Iris pigment epithelial cell (primary cell): ENCODE data around the gene ACTL6B.
A peak's percentile ranks its signal among the peaks of the same experiment; 100 is the strongest.
"Not testable (repeated sequence)": the region's sequence is repeated elsewhere in the genome, so short reads cannot be mapped to it uniquely, and the experiment has no call there.

ENCODE experiments used
- DNase-seq: peaks from one replicate; pipeline ENCODE4 v3.0.0-alpha.2; 2011; ENCODE audit warnings: low read depth

The ACTL6B gene

DNA sequence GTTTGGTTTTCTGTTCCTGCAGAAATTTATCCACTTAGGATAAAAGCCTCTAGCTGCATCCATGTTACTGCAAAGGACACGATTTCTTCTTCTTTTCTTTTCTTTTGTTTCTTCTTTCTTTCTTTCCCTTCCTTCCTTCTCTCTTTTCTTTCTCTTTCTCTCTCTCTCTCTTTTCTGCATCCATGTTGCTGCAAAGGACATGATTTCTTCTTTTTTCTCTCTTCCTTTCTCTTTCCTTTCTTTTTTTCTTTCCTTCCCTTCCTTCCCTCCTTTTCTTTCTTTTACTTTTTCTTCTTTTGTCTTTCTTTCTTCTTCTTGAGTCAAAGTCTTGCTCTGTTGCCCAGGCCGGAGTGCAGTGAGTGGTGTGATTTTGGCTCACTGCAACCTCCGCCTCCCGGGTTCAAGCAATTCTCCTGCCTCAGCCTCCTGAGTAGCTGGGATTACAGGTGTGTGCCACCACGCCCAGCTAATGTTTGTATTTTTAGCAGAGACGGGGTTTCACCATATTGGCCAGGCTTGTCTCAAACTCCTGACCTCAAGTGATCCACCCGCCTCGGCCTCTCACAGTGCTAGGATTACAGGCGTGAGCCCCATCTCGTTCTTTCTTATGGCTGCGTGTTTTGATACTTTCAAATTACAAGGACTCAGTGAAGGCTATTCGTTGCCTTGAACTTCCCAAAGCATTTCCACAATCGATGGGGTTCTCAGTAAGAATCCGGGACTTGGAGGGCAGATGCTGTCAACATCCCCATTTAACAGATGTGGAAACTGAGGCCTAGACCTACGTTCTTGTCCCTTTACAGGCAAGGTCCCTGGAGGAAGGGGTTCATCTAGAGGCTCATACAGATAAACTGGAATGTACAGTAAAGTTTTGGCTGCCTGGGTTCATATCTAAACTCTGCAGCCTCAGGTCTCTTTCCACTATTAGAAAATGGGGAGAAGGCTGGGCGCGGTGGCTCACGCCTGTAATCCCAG lies 15.4 kb upstream of the ACTL6B start:
- no peak for DNase-seq

DNA sequence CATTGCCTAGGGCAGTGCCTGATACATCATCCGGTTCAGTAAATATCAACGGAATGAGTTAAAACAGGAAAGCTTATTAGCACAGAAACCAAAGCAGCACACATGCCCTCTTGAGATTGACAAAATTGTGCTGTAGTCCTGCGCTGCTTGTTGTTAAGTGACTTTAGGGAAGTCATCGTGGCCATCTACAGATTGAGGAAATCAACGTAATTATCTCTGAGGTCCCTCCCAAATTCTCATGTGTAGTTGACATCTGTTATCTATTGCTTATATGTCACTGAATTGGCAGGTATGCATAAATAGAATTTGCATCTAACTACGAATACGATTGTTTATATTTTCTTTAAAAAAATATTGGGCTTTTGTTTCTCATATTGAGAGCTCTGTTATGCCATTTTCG lies 13.8 kb upstream of the ACTL6B start:
- no peak for DNase-seq

DNA sequence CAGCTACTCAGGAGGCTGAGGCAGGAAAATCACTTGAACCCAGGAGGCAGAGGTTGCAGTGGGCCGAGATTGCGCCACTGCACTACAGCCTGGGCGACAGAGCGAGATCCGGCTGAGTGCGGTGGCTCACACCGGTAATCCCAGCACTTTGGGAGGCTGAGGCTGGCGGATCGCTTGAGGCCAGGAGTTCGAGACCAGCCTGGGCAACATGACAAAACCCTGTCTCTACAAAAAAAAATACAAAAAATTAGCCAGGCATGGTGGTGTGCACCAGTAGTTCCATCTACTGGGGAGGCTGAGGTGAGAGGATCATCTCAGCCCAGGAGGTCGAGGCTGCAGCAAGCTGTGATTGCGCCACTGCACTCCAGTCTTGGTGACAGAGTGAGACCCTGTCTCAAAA lies 12.9 kb upstream of the ACTL6B start:
- not testable (repeated sequence) for DNase-seq

DNA sequence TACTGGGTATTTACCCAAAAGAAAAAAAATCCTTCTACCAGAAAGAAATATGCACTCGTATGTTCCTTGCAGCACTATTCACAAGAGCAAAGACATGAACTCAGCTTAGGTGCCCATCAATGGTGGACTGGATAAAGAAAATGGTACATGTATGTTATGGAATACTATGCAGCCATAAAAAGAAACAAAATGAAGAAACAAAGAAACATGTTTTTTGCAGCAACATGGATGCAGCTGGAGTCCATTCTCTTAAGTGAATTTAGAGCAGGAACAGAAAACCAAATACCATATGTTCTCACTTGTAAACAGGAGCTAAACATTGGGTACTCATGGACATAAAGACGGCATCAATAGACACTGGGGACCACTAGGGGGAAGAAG lies 11.8 kb upstream of the ACTL6B start:
- DNase-seq: no peak

DNA sequence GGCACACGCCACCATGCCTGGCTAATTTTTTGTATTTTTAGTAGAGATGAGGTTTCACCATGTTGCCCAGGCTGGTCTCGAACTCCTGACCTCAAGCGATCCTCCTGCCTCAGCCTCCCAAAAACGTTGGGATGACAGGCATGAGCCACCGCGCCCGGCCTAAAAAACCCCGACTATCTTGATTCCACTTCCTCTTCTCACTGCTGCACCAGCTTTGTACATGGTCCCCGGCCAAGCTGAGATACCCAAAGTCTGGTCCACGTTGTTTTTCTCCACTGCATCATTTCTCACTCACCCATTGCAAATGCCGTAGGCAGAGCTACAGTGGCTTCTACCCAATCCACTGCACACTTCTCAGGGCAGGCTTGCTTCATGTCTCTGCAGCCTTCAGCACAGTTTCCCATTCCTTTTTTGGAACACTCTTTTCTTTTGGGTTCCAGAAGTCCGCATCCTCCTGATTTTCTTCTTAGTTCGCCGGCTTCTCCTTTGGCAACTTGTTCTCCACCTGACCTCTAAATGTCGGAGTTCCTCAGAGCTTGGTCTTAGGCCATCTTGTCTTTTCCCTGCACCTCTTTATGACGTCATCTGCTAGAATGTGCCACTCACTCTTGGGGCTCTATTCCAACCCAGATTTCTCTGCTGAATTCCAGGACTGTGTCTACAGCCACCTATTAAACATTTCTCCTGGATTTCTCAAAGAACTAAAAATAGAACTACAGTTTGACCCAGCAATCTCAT lies 11.3 kb upstream of the ACTL6B start:
- DNase-seq: no peak

GRCh38 chr7:100665168-100665726 lies 9.0 kb upstream of the ACTL6B start:
- DNase-seq: no peak

DNA sequence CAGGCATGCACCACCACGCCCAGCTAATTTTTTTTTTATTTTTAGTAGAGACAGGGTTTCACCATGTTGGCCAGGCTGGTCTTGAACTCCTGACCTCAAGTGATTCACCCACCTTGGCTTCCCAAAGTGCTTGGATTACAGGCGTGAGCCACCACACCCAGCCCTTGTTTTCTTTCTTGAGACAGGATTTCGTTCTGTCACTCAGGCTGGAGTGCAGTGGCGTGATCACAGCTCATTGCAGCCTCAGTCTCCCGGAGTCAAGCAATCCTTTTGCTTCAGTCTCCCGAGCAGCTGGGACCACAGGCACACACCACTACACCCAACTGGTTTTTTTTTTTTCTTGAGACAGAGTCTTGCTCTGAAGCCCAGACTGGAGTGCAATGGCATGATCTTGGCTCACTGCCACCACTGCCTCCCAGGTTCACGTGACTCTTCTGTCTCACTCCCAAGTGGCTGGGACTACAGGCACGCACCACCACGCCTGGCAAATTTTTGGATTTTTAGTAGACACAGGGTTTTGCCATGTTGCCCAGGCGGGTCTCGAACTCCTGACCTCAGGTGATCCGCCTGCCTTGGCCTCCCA lies 6.0 kb upstream of the ACTL6B start:
- DNase-seq: not testable (repeated sequence)

DNA sequence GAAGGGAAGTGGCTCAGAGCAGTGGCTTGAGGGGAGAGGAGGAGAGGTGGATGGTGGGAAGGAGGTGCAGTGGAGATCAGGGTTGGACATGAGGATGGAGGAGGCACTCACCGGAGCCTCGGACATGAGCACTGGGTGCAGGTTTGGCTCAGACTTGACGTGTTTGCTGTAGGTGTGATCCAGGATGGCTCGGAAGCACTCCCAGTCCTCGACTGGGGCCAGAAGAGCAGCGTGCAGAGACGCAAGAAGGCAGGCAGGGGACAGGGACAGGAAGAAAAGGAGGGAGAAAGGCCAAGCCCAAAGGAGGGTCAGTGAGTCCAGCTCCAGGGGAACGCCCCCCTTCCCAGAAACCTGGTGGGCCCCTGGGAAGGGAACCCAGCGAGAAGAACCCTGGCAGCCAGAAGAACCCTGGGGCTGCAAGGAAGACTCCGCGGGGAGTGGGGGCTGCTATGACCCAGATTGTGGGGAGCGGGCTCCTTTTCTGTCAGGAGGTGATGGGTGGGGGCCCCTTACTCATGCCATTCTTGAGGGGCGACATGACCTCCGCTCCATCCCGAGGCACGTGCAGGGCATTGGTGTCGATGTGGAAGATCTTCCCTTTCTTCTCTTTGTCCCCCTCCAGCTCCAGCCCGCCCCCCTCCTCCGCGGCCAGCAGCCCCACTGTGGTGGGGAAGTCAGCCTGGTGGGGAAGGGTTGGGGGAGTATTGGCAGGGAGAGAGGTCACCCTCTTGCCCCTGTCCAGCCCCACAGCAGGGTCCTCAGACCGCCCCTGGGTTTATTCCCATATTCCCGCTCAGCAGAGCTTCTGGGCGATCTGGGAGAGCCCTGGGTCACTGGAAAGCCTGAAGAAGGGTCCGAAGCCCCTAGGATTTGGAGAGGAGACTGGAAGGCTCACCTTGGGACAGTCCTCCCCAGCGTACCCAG lies 1.1 kb downstream of the ACTL6B start:
- no peak for DNase-seq

GRCh38 chr7:100649826-100650565 lies 6.3 kb downstream of the ACTL6B start:
- peak; percentile 26 for DNase-seq

GRCh38 chr7:100642534-100642907 lies 13.7 kb downstream of the ACTL6B start:
- no peak for DNase-seq

- no peak for DNase-seq
Measured at GRCh38 chr7:100641860-100642533, 14.3 kb downstream of the ACTL6B start.

DNA sequence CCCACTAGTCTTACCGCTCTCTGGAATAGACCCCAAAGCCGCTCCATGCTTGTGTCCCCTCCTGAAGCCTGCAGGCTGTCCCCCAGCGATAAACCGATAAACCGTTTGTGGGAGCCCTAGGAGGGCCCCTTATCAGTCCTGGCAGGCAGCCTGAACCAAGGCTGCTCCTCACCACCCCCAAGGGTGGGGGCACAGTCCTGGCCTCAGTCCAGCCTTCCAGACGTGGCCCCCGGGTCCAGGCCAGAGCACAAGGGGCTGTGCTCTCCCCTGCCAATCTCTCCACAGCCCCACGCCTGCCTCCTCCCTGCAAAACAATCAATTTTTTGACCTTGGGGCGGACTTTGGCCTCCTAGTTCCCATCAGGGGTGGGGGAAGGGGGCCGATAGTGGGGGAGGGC lies 14.8 kb downstream of the ACTL6B start, which contains the start of gene TFR2:
Gene TFR2 (minus strand): TSS at position 90 of the 397 bp plus-strand sequence. CDS start 43 bp downstream, at position 47.
- DNase-seq: no peak

GRCh38 chr7:100640517-100641440 lies 15.5 kb downstream of the ACTL6B start:
- no peak for DNase-seq

DNA sequence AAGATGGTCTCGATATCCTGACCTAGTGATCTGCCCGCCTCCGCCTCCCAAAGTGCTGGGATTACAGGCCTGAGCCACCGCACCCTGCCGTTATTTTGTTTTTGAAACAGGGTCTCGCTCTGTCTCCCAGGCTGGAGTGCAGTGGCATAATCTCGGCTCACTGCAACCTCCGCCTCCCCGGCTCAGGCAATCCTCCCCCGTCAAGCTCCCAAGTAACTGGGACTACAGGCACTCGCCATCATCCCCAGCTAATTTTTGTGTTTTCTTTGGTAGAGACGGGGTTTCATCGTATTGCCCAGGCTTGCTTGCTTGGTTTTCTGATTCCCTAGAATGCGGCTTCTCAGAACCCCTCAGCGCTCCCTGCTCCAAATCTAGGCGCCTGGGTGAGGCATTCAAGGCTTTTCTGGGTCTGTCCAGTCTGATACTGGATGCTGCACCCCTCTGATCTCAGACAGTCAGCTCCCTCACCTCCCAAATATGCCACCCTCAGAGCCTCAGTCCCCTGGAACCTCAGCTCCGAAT lies 16.2 kb downstream of the ACTL6B start:
- DNase-seq: no peak

DNA sequence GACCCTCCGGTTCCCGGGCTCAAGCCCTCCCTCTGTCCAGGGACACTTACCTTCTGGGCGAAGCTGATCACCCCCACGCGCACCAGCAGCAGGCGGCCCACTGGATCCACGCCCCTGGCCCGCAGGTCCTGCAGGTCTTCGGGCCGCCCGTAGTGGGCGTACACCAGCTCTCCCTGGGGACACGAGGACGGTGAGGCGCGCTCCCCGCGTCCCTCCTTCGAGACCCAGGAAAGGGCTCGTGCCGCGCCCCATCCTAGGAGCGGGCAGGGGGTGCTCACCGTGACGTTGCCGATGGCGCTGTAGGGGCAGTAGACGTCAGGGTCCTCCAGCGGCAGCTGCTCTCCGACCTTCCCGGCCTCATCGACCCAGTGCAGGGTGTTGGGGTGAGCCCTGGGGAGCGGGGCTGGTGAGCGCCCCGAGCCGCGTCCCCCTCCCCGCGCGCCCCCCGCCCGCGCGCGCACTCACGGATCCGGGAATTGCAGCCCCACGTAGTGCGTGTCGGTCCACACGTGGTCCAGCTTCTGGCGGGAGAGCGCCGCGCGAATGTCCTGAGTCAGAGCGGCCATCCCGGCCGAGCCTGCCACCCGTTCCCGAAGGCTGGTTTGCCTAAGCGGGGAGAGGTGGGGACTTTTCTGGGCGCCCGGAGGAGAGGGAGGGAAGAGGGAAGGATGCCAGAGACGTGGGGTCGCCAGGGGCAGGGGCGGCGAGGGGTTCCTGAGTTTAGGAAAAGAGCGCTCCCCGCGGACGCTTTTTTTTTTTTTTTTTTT lies 23.1 kb downstream of the ACTL6B start:
- peak; percentile 31 for DNase-seq

DNA sequence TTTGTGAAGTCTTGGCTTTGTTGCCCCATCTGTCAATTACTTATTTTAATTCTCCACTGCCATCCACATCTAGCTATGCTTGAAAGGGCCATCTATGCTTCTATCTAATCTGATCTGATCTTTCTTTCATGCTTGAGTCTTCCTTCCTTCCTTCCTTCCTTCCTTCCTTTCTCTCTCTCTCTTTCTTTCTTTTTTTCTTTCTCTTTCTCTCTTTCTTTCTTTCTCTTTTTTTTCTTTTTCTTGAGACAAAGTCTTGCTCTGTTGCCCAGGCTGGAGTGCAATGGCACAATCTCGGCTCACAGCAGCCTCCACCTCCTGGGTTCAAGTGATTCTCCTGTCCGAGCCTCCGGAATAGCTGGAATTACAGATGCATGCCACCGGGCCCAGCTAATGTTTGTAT lies 26.2 kb downstream of the ACTL6B start:
- no peak for DNase-seq

DNA sequence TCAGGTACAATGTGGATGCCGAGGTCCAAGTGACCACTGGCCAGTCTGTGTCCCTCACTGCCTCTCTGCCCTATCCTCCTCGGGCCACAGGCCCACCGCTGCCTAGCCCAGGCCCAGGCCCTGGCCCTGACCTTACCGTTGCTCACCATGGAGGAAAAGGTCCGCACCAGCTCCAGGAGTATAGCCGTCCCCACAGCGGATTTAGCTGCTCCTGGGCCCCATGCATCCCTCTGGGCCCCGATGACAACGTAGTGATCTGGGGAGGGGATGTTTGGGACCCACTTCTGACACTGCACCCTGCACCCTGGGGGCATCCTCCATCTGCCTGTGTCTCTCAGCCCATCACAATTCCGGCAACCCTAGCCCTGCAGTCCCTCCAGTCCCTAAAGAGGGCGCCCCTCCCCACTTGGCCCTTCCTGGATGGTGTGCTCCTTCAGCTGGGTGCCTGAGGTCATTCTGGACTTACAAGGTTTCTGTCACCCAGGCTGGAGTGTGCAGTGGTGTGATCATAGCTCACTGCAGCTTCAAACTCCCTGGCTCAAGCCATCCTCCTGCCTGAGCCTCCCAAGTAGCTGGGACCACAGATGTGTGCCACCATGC lies 27.0 kb downstream of the ACTL6B start:
- DNase-seq: peak; percentile 32

DNA sequence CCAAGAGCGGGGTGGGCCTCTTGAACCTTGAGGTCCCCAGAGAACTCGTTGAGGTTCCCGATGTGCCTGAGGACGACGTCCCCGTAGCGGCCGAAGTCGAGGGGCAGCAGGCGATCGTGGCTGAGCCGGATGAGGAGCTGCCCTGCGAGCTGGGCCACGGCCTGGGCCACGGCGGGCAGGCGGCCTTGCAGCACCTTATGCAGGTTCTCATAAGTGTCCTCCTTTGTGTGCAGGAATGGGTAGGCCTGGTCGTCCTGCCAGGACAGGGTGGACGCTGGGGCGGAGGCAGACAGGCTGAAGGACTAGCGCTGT lies 29.1 kb downstream of the ACTL6B start:
- no peak for DNase-seq
